Keratinocyte (primary cell): ENCODE data around the gene ALDOB.

Experiments used
- CTCF ChIP-seq, 3 experiments: IDR thresholded peaks in 1 of 3; conservative IDR thresholded peaks in 1 of 3; optimal IDR thresholded peaks in 1 of 3; 2 replicates in 2 of 3; 3 replicates in 1 of 3; pipeline versions ENCODE3 to v1.5.1; 2011; ENCODE audit warnings: low read length in 3 of 3, mild to moderate bottlenecking in 3 of 3, moderate library complexity in 2 of 3, control low read depth in 1 of 3, inconsistent platforms in 1 of 3; ENCODE audit not compliant: insufficient read depth in 2 of 3; ENCODE audit errors: extremely low read depth in 1 of 3
- EZH2 ChIP-seq: IDR thresholded peaks from one replicate; pipeline ENCODE4 v1.6.1; 2012; ENCODE audit warnings: inconsistent platforms, mild to moderate bottlenecking, low read length, moderate library complexity

- no peak for TF ChIP-seq CTCF (optimal IDR thresholded peaks at IDR 0.05 in 1 of 3, IDR thresholded peaks at IDR 0.05 in 1 of 3, conservative IDR thresholded peaks at IDR 0.05 in 1 of 3; ENCODE audit: extremely low read depth in 1 of 3, insufficient read depth in 2 of 3, low read length in 3 of 3)
- TF ChIP-seq EZH2: no peak
These were observed 37.9 kb downstream of the ALDOB start for GRCh38 chr9:101397746-101398067.
